ENCODE results near the gene MMEL1. TPM values are rescaled to one million over a fixed set of nuclear protein-coding genes. Genes with fewer than 3 reads are reported as not detected.

MMEL1 gene
- total and polyA plus RNA-seq, 2 of the 13 experiments (the other 11 are each of a cell fraction or from before 2014, with no cell fraction given), result 0.48 TPM; not detected in 1

- TF ChIP-seq ZNF691 (CRISPR knock-in tag; IDR thresholded peaks at IDR 0.05; ENCODE audit: borderline replicate concordance, low read depth) (peak; percentile 29; the same call in 1 of the 2 replicates), ZNF331 (CRISPR knock-in tag; IDR thresholded peaks at IDR 0.05) (peak; percentile 37; the same call in 1 of the 2 replicates), ETV6 (CRISPR knock-in tag; conservative IDR thresholded peaks at IDR 0.05) (no peak), ZNF335 (CRISPR knock-in tag; IDR thresholded peaks at IDR 0.05) (no peak), ZC3H13 (CRISPR knock-in tag; IDR thresholded peaks at IDR 0.05) (peak; percentile 27; the same call in 1 of the 2 replicates), BRCA1 (CRISPR knock-in tag; IDR thresholded peaks at IDR 0.05) (no peak), NFKB2 (CRISPR knock-in tag; IDR thresholded peaks at IDR 0.05; ENCODE audit: borderline replicate concordance) (peak; percentile 29; the same call in 1 of the 2 replicates), ZNF24 (IDR thresholded peaks at IDR 0.05) (no peak), FOXK2 (IDR thresholded peaks at IDR 0.05) (no peak), MED1 (CRISPR knock-in tag; IDR thresholded peaks at IDR 0.05) (no peak), ZEB1 (IDR thresholded peaks at IDR 0.05; ENCODE audit: insufficient replicate concordance, low read depth) (peak; percentile 63), ZBTB34 (CRISPR knock-in tag; IDR thresholded peaks at IDR 0.05) (no peak), ZNF337 (CRISPR knock-in tag; IDR thresholded peaks at IDR 0.05; ENCODE audit: borderline replicate concordance, low read depth) (no peak), ZNF709 (CRISPR knock-in tag; IDR thresholded peaks at IDR 0.05) (no peak), PHB2 (IDR thresholded peaks at IDR 0.05; ENCODE audit: partially characterized antibody) (no peak), SPEN (CRISPR knock-in tag; IDR thresholded peaks at IDR 0.05; ENCODE audit: low read depth) (no peak; the same call in 1 of the 2 replicates), GLI4 (CRISPR knock-in tag; IDR thresholded peaks at IDR 0.05; ENCODE audit: borderline replicate concordance) (no peak), ZNF672 (CRISPR knock-in tag; IDR thresholded peaks at IDR 0.05) (no peak), ZSCAN21 (CRISPR knock-in tag; IDR thresholded peaks at IDR 0.05; ENCODE audit: borderline replicate concordance) (peak; percentile 40; the same call in 1 of the 2 replicates), NR2F6 (IDR thresholded peaks at IDR 0.05) (0 out of 2 replicates have a peak, but pooled peaks have one; percentile 7), NR2F6 (CRISPR knock-in tag; IDR thresholded peaks at IDR 0.05) (no peak), FOXC1 (CRISPR knock-in tag; IDR thresholded peaks at IDR 0.05; ENCODE audit: borderline replicate concordance) (no peak), GMEB2 (CRISPR knock-in tag; IDR thresholded peaks at IDR 0.05; ENCODE audit: low read depth) (no peak), KAT8 (CRISPR knock-in tag; IDR thresholded peaks at IDR 0.05) (0 out of 2 replicates have a peak, but pooled peaks have one; percentile 20), ISX (CRISPR knock-in tag; conservative IDR thresholded peaks at IDR 0.05) (no peak), ARNT2 (CRISPR knock-in tag; IDR thresholded peaks at IDR 0.05; ENCODE audit: low read depth) (no peak; the same call in 1 of the 2 replicates), CCAR2 (optimal IDR thresholded peaks at IDR 0.05; ENCODE audit: low read depth, low read length) (no peak), NCOA1 (CRISPR knock-in tag; IDR thresholded peaks at IDR 0.05) (no peak), ZNF576 (CRISPR knock-in tag; IDR thresholded peaks at IDR 0.05) (peak; percentile 14; the same call in 1 of the 2 replicates), ZNF205 (CRISPR knock-in tag; IDR thresholded peaks at IDR 0.05) (no peak)
These were observed 84.7 kb downstream of the MMEL1 start (continued) for GRCh38 chr1:2548068-2548589.

Data from HepG2 (cell line).